HG03095 (cell line): ENCODE data around the gene DHX57.

ENCODE experiments used
- ATAC-seq: cut with Tn5 transposase; IDR thresholded peaks from one replicate; pipeline ENCODE4 v1.9.1; 2021; ENCODE audit warnings: moderate library complexity; ENCODE audit not compliant: unreplicated experiment

Gene DHX57

GRCh38 chr2:38875576-38876367 lies at the start of gene DHX57, which contains the start of gene MORN2:
Gene DHX57 (minus strand): TSS chr2:38875934. CDS start chr2:38868405, 7,529 bp downstream.
Gene MORN2 (plus strand): TSS chr2:38875976.
- ATAC-seq = peak; percentile 100

GRCh38 chr2:38922902-38923301 lies 47.2 kb upstream of the DHX57 start:
- ATAC-seq = no peak

GRCh38 chr2:38922389-38922788 lies 46.7 kb upstream of the DHX57 start:
- no peak for ATAC-seq

GRCh38 chr2:38912619-38913018 lies 36.9 kb upstream of the DHX57 start:
- no peak for ATAC-seq

GRCh38 chr2:38911191-38911590 lies 35.5 kb upstream of the DHX57 start:
- no peak for ATAC-seq

- no peak for ATAC-seq
Measured at GRCh38 chr2:38909872-38910271, 34.1 kb upstream of the DHX57 start.

- peak; percentile 88 for ATAC-seq
Measured at GRCh38 chr2:38907743-38908562, 32.2 kb upstream of the DHX57 start.

- no peak for ATAC-seq
Measured at GRCh38 chr2:38907242-38907641, 31.5 kb upstream of the DHX57 start.

GRCh38 chr2:38905251-38905650 lies 29.5 kb upstream of the DHX57 start:
- ATAC-seq = no peak

- no peak for ATAC-seq
Measured at GRCh38 chr2:38900726-38901125, 25.0 kb upstream of the DHX57 start.

- ATAC-seq = no peak
Measured at GRCh38 chr2:38898256-38898655, 22.5 kb upstream of the DHX57 start.

GRCh38 chr2:38892819-38893218 lies 17.1 kb upstream of the DHX57 start:
- ATAC-seq = no peak

GRCh38 chr2:38889575-38889974 lies 13.8 kb upstream of the DHX57 start, which contains the start of gene ARHGEF33:
Gene ARHGEF33 (plus strand): TSS chr2:38889875. CDS start chr2:38919448, 29,573 bp downstream.
- ATAC-seq = no peak

GRCh38 chr2:38889045-38889444 lies 13.3 kb upstream of the DHX57 start:
- ATAC-seq = no peak

- ATAC-seq = no peak
Measured at GRCh38 chr2:38887902-38888554, 12.3 kb upstream of the DHX57 start.

GRCh38 chr2:38887347-38887746 lies 11.6 kb upstream of the DHX57 start:
- ATAC-seq = no peak

- ATAC-seq = no peak
Measured at GRCh38 chr2:38886063-38886462, 10.3 kb upstream of the DHX57 start.

- ATAC-seq = no peak
Measured at GRCh38 chr2:38876407-38876806, 673 bp upstream of the DHX57 start.

GRCh38 chr2:38875227-38875575 lies 533 bp downstream of the DHX57 start:
- no peak for ATAC-seq

GRCh38 chr2:38873763-38874162 lies 2.0 kb downstream of the DHX57 start:
- no peak for ATAC-seq

GRCh38 chr2:38871432-38871831 lies 4.3 kb downstream of the DHX57 start:
- ATAC-seq = no peak
